H1 (cell line): ENCODE results near the gene PATJ.
A peak's percentile ranks its signal among the peaks of the same experiment; 100 is the strongest.

Source experiments
- CEBPB ChIP-seq: IDR thresholded peaks from 2 replicates; pipeline ENCODE4 v1.6.1; 2012; ENCODE audit warnings: low read depth, low read length
- CHD2 ChIP-seq: IDR thresholded peaks from 2 replicates; pipeline ENCODE4 v1.6.1; 2012; ENCODE audit warnings: low read length, improper control_type of control experiment
- CTCF ChIP-seq, 3 experiments: IDR thresholded peaks; 1 replicate in 2 of 3; 2 replicates in 1 of 3; pipeline versions ENCODE4 v1.5.1 to v1.6.1; 2011; ENCODE audit warnings: low read length in 3 of 3, mild to moderate bottlenecking in 3 of 3, inconsistent platforms in 2 of 3, low read depth in 1 of 3, moderate library complexity in 1 of 3; ENCODE audit not compliant: insufficient read depth in 1 of 3; ENCODE audit errors: control extremely low read depth in 1 of 3
- EGR1 ChIP-seq: IDR thresholded peaks from 2 replicates; pipeline ENCODE4 v1.6.1; 2011; ENCODE audit warnings: low read depth, low read length, borderline replicate concordance
- EP300 ChIP-seq, 2 experiments: IDR thresholded peaks; 1 replicate in 1 of 2; 2 replicates in 1 of 2; pipeline ENCODE4 v1.6.1; 2011 to 2012; ENCODE audit warnings: low read depth in 2 of 2, low read length in 2 of 2, mild to moderate bottlenecking in 2 of 2, borderline replicate concordance in 1 of 2, inconsistent platforms in 1 of 2, moderate library complexity in 1 of 2
- NRF1 ChIP-seq: IDR thresholded peaks from 2 replicates; pipeline ENCODE4 v1.6.1; 2011; ENCODE audit warnings: mild to moderate bottlenecking, low read depth, low read length, improper control_type of control experiment
- PHF8 ChIP-seq: fragments of 200-600 bp; sonication (generic); conservative IDR thresholded peaks from 2 replicates; pipeline ENCODE4 v1.7.1; 2012; ENCODE audit warnings: low read depth, mild to moderate bottlenecking, inconsistent platforms, low read length, moderate library complexity
- POLR2A ChIP-seq, 2 experiments: IDR thresholded peaks; 1 replicate in 1 of 2; 2 replicates in 1 of 2; pipeline ENCODE4 v1.6.1; 2011; ENCODE audit warnings: low read depth in 2 of 2, low read length in 2 of 2, mild to moderate bottlenecking in 2 of 2; ENCODE audit errors: control extremely low read depth in 1 of 2
- POLR2AphosphoS5 ChIP-seq: IDR thresholded peaks from 2 replicates; pipeline ENCODE4 v1.6.1; 2011; ENCODE audit warnings: low read depth, low read length
- RAD21 ChIP-seq, 2 experiments: IDR thresholded peaks in 1 of 2; conservative IDR thresholded peaks in 1 of 2; 2 replicates each; pipeline ENCODE4 v1.6.1; 2011; ENCODE audit warnings: low read depth in 2 of 2, low read length in 2 of 2, improper control_type of control experiment in 1 of 2, inconsistent platforms in 1 of 2, mild to moderate bottlenecking in 1 of 2, moderate library complexity in 1 of 2
- SUZ12 ChIP-seq: fragments of 200-600 bp; sonication (generic); IDR thresholded peaks from 2 replicates; pipeline ENCODE4 v1.6.1; 2012; ENCODE audit warnings: mild to moderate bottlenecking, inconsistent platforms, low read length, moderate library complexity, mixed read lengths
- TAF1 ChIP-seq: IDR thresholded peaks from 2 replicates; pipeline ENCODE4 v1.6.1; 2011; ENCODE audit warnings: mild to moderate bottlenecking, low read depth, low read length
- TF ChIP-seq, protein P1 (sequence below): IDR thresholded peaks from 2 replicates; pipeline ENCODE4 v1.6.1; 2012; ENCODE audit warnings: low read length, inconsistent platforms

DNA sequence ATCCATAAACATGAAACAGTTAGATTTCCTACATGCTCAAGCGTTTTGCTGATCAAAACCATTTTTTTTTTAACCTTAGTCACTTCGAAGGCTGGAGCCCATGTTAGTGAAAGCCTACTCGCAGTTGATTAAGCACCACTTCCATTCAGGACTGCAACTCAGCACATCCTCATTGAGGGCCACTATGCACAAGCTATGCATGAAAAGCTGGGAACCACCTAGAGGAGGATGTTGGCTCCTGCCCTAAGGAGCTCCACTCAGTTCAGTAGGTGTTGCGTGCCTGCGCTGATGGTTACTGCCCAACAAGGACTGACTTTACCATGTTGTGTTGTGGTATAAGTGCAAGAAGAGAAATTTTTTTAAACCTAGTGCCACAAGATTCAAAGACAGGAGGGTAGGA, 271.0 kb downstream of the PATJ start:
- peak in 1 of 3 experiments; percentile 30; a peak in 1 of 4 replicates for TF ChIP-seq CTCF (IDR thresholded peaks at IDR 0.05; ENCODE audit: control extremely low read depth in 1 of 3, insufficient read depth in 1 of 3, low read depth in 1 of 3, low read length in 3 of 3)
- TF ChIP-seq POLR2AphosphoS5 = no peak
- no peak for TF ChIP-seq TAF1
- no peak for TF ChIP-seq NRF1
- no peak for TF ChIP-seq EP300 (IDR thresholded peaks at IDR 0.05; ENCODE audit: borderline replicate concordance in 1 of 2, low read depth in 2 of 2, low read length in 2 of 2)
- TF ChIP-seq EGR1 = no peak
- no peak for TF ChIP-seq PHF8
- no peak for TF ChIP-seq SUZ12
- no peak for TF ChIP-seq RAD21 (IDR thresholded peaks at IDR 0.05 in 1 of 2, conservative IDR thresholded peaks at IDR 0.05 in 1 of 2; ENCODE audit: low read depth in 2 of 2, low read length in 2 of 2)
- no peak for TF ChIP-seq CEBPB
- TF ChIP-seq POLR2A (IDR thresholded peaks at IDR 0.05; ENCODE audit: control extremely low read depth in 1 of 2, low read depth in 2 of 2, low read length in 2 of 2) = no peak
- no peak for TF ChIP-seq CHD2
- TF ChIP-seq, protein P1, sequence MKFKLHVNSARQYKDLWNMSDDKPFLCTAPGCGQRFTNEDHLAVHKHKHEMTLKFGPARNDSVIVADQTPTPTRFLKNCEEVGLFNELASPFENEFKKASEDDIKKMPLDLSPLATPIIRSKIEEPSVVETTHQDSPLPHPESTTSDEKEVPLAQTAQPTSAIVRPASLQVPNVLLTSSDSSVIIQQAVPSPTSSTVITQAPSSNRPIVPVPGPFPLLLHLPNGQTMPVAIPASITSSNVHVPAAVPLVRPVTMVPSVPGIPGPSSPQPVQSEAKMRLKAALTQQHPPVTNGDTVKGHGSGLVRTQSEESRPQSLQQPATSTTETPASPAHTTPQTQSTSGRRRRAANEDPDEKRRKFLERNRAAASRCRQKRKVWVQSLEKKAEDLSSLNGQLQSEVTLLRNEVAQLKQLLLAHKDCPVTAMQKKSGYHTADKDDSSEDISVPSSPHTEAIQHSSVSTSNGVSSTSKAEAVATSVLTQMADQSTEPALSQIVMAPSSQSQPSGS = no peak
